ENCODE measurements around the gene SGCE.
A peak's percentile ranks its signal among the peaks of the same experiment; 100 is the strongest.

Gene SGCE

GRCh38 chr7:94648731-94649130 is 7.2 kb downstream of the SGCE start:
- no peak for ATAC-seq
- H3K27ac Mint-ChIP-seq, result no peak overlapping the region

DNA sequence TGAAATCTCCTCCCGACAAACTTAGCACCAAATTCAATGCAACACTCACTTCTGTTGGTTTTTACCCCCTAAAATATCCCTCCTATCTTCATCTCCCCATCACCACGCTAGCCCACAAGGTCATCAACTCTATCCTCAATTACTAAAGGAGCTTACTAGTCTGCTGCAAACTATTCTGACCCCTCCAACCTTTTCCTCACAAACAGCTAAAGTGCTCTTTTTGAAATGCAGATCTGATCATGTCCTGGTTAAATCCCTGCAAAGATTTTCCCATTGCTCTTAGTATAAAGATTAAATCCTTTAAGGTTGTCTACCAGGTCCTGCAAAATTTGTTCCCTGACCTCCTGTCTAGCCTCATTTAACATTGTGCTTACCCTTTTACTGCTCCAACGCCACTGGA is 8.6 kb downstream of the SGCE start:
- Mint-ChIP-seq H3K36me3 (no peaks in the 10 kb centered on the region), H3K9me3 (no peaks in the 10 kb centered on the region), H3K4me3 (no peak overlapping the region), H3K4me1 (no peaks in the 10 kb centered on the region), H3K27ac (no peak overlapping the region)
- DNase-seq (ENCODE audit: low spot score in 2 of 2) (no peak), ATAC-seq (no peak)

More at GRCh38 chr7:94648731-94649130, 7.2 kb downstream of the SGCE start:
- no peaks in the 10 kb centered on the region for H3K9me3 Mint-ChIP-seq
- H3K36me3 Mint-ChIP-seq, result no peaks in the 10 kb centered on the region
- DNase-seq (ENCODE audit: low spot score in 2 of 2), result no peak
- H3K4me3 Mint-ChIP-seq, result no peak overlapping the region
- no peaks in the 10 kb centered on the region for H3K4me1 Mint-ChIP-seq

DNA sequence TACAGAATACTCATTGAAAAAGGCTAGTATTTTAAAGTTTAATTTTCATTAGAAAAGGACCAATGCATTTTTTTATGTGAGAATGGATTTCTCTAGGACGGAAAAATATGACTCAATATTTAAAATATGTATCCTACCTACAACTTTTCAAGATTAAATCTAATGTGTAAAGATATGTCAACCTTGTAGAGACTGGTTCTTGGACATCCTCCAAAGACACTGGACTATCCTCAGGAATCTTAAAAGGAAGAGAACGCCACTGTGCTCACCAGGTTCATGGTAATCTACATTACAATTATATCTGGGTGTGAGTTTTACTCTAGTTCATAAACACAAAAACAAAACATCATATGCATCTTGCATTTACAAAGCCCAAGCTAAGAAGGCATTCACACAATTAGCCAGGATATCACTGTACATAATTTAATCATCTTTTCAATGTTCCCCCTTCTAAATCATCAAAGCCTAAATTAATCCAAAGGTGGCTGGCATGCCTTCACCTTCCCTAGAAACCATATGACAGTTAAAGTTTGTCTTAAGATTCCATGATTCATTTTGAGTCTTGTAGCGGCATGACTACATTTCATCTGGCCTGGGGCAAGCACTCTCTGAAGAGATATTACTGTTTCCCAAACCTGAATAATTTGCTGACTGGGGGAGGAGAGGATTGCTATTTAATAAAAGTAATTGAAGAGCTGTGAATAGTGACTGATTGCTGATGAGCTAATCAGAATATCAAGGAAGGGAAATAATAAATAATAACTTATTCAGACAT is 12.0 kb downstream of the SGCE start:
- Mint-ChIP-seq H3K27ac (no peak overlapping the region), H3K4me3 (no peak overlapping the region), H3K36me3 (no peaks in the 10 kb centered on the region), H3K4me1 (no peaks in the 10 kb centered on the region), H3K9me3 (no peaks in the 10 kb centered on the region)
- DNase-seq (ENCODE audit: low spot score in 2 of 2), result no peak
- ATAC-seq, result no peak

DNA sequence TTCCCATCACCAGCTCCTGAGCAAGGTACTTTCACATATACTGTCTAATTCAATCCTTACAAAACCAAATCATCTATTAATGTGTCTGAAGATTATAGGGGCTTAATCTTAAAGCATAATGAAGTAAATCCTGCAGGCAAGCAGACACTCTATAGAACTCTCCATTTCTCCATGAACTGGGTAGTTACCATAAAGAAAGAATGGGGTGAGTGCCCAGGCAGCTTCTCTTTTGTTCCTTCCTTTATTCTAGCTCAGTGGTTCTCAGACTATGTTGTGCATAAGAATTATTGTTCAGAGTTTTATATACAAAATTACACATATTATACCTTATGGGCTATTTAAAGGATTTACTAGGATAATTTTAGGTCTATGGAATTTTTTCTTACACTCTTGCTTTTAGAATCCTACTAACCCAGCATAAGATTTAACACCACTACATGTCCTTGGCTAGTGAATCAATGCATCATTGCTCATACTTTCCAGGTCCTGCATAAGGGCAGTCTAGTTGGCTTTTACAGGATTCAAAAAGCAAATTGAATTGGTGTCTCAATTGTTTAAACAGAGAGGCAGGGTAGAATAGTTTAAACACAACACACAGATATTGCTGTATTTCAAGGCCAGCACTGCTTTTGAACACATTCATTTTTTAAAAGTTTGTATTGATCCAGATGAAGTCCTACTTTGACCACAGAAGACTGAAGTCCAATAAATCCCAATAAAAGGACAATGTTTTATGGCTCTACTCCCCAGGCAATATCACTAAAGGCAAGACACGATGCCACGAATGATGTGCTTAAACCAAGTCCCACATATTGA is 12.9 kb downstream of the SGCE start:
- Mint-ChIP-seq H3K4me3 (no peak overlapping the region), H3K9me3 (no peaks in the 10 kb centered on the region), H3K4me1 (no peaks in the 10 kb centered on the region), H3K27ac (no peak overlapping the region), H3K36me3 (no peaks in the 10 kb centered on the region)
- no peak for DNase-seq (ENCODE audit: low spot score in 2 of 2)
- no peak for ATAC-seq

GRCh38 chr7:94639384-94639783 is 16.5 kb downstream of the SGCE start:
- Mint-ChIP-seq H3K36me3 (no peaks in the 10 kb centered on the region), H3K4me3 (no peak overlapping the region), H3K27ac (no peak overlapping the region), H3K4me1 (no peaks in the 10 kb centered on the region), H3K9me3 (no peaks in the 10 kb centered on the region)
- DNase-seq (ENCODE audit: low spot score in 2 of 2) (no peak), ATAC-seq (no peak)

DNA sequence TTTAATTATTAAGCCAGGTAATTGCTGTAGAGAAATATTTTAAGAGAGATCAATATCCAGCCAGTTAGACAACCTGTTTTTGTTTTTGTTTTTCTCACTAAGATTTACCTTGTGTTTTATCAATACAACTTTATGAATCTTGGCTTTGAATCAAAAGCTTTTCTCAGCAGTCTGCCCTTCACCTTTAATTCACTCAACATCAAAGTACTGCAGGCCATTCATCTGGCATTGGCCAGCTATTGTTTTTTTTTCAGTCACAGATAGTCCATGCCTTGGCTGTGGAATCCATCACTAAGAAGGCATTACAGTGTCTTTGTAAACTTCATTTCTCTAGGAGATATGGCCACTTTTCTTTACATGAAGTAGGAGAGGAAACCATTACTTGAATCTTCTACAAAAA is 20.2 kb downstream of the SGCE start:
- Mint-ChIP-seq H3K27ac (no peak overlapping the region), H3K4me1 (no peaks in the 10 kb centered on the region), H3K4me3 (no peak overlapping the region), H3K36me3 (no peaks in the 10 kb centered on the region), H3K9me3 (no peaks in the 10 kb centered on the region)
- ATAC-seq, result no peak
- no peak for DNase-seq (ENCODE audit: low spot score in 2 of 2)

DNA sequence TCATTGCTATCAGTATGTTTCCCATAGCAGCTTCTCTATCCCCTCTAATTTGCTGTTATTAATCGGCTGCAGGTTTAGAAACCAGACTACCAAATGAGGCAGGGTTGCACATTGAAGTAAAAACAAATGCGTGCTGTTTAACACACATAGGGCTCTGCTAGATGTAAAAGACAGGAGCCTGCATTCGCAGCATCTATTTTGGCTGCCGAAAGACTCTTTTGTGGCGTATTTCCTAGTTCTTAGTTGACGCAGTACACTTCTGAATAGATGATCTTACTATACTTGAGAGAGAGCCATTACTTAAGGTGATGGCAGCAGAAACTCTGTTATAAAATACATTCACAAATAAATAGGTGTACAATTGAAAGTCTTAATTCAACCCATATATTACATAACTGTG is 21.4 kb downstream of the SGCE start:
- no peaks in the 10 kb centered on the region for H3K4me1 Mint-ChIP-seq
- no peak overlapping the region for H3K4me3 Mint-ChIP-seq
- H3K9me3 Mint-ChIP-seq, result no peaks in the 10 kb centered on the region
- H3K36me3 Mint-ChIP-seq, result no peaks in the 10 kb centered on the region
- ATAC-seq, result no peak
- no peak for DNase-seq (ENCODE audit: low spot score in 2 of 2)
- no peak overlapping the region for H3K27ac Mint-ChIP-seq

GRCh38 chr7:94633687-94634086 is 22.2 kb downstream of the SGCE start:
- DNase-seq (ENCODE audit: low spot score in 2 of 2), result no peak
- no peaks in the 10 kb centered on the region for H3K4me1 Mint-ChIP-seq
- no peak overlapping the region for H3K4me3 Mint-ChIP-seq
- no peak for ATAC-seq
- H3K27ac Mint-ChIP-seq, result no peak overlapping the region
- no peaks in the 10 kb centered on the region for H3K36me3 Mint-ChIP-seq
- no peaks in the 10 kb centered on the region for H3K9me3 Mint-ChIP-seq

DNA sequence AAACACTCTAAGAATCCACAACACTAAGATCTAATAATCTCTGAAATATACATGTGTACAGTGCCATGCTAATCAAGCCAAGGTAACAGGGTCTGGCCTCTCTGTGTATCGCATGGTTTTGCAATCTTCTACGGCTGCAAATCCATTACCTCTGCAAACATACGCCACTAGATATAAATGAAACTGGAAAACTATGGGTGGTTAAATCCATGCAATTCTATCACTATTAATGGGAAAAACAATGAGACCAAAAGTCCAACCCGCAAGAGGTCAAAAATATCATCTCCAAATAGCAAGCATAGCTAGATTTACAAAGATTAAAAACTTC is 23.0 kb downstream of the SGCE start:
- DNase-seq (ENCODE audit: low spot score in 2 of 2) (no peak), ATAC-seq (no peak)
- Mint-ChIP-seq H3K4me1 (no peaks in the 10 kb centered on the region), H3K4me3 (no peak overlapping the region), H3K36me3 (no peaks in the 10 kb centered on the region), H3K27ac (no peak overlapping the region), H3K9me3 (no peaks in the 10 kb centered on the region)

- H3K27ac Mint-ChIP-seq, result no peak overlapping the region
- H3K4me1 Mint-ChIP-seq, result no peaks in the 10 kb centered on the region
- DNase-seq (ENCODE audit: low spot score in 2 of 2) (no peak), ATAC-seq (peak; percentile 96)
- H3K9me3 Mint-ChIP-seq, result no peaks in the 10 kb centered on the region
- H3K36me3 Mint-ChIP-seq, result no peaks in the 10 kb centered on the region
- no peak overlapping the region for H3K4me3 Mint-ChIP-seq
These were observed 23.5 kb downstream of the SGCE start for GRCh38 chr7:94632338-94633013.

GRCh38 chr7:94630855-94631254 is 25.1 kb downstream of the SGCE start:
- Mint-ChIP-seq H3K36me3 (no peaks in the 10 kb centered on the region), H3K9me3 (no peaks in the 10 kb centered on the region), H3K27ac (no peak overlapping the region), H3K4me3 (no peak overlapping the region), H3K4me1 (no peaks in the 10 kb centered on the region)
- ATAC-seq, result no peak
- DNase-seq (ENCODE audit: low spot score in 2 of 2), result no peak

DNA sequence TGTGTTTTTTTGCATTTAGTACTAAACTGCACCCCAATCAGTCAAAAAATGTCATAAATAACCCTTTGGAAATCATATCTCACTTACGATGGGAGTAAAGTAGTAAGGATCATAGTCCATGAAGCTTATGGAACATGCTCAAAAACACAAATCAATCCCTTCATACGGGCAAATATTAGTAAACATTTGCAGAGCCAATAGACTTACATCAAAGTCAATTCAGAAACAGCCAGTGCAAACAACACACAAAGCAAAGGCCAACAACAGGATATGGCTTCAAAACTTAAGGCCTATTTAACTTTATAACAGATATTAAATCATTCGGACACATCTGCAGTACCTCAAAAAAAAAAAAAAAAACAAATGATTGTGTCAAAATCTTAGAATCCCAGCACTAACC is 32.1 kb downstream of the SGCE start:
- no peak for DNase-seq (ENCODE audit: low spot score in 2 of 2)
- Mint-ChIP-seq H3K4me3 (no peak overlapping the region), H3K9me3 (no peaks in the 10 kb centered on the region), H3K4me1 (peaks cover 11% of the 10 kb centered on the region), H3K36me3 (no peaks in the 10 kb centered on the region), H3K27ac (no peak overlapping the region)
- ATAC-seq, result no peak

GRCh38 chr7:94621120-94621519 is 34.8 kb downstream of the SGCE start:
- no peaks in the 10 kb centered on the region for H3K9me3 Mint-ChIP-seq
- no peak overlapping the region for H3K4me3 Mint-ChIP-seq
- H3K36me3 Mint-ChIP-seq, result no peaks in the 10 kb centered on the region
- DNase-seq (ENCODE audit: low spot score in 2 of 2) (no peak), ATAC-seq (no peak)
- H3K27ac Mint-ChIP-seq, result no peak overlapping the region
- peaks cover 11% of the 10 kb centered on the region for H3K4me1 Mint-ChIP-seq

GRCh38 chr7:94620703-94621118 is 35.2 kb downstream of the SGCE start:
- H3K27ac Mint-ChIP-seq, result no peak overlapping the region
- H3K36me3 Mint-ChIP-seq, result no peaks in the 10 kb centered on the region
- ATAC-seq (peak; percentile 98), DNase-seq (ENCODE audit: low spot score in 2 of 2) (peak; percentile 10 to 59)
- H3K4me3 Mint-ChIP-seq, result no peak overlapping the region
- no peaks in the 10 kb centered on the region for H3K9me3 Mint-ChIP-seq
- H3K4me1 Mint-ChIP-seq, result peaks cover 11% of the 10 kb centered on the region

DNA sequence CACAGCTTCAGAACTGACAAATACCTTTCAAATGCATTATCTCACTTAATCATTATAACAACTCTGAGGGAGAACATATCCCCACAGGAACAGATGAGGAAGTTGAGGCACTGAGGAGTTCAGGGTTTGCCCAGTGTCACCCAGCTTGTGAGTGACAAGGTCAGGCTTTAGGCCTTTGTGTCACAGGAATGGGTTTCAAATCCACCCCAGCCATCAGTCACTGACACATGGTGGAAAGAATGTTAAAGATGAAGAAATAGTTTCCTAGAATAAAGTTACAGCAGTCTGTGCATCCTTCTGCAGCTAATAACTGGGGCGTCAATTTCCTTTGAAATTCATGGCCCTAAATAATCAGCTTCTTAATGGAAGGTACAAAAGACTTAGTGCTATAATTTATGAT is 37.8 kb downstream of the SGCE start:
- no peaks in the 10 kb centered on the region for H3K36me3 Mint-ChIP-seq
- no peaks in the 10 kb centered on the region for H3K9me3 Mint-ChIP-seq
- no peak overlapping the region for H3K27ac Mint-ChIP-seq
- H3K4me3 Mint-ChIP-seq, result no peak overlapping the region
- peaks cover 11% of the 10 kb centered on the region for H3K4me1 Mint-ChIP-seq
- ATAC-seq, result no peak
- DNase-seq (ENCODE audit: low spot score in 2 of 2), result no peak

- Mint-ChIP-seq H3K36me3 (no peaks in the 10 kb centered on the region), H3K4me1 (peaks cover 11% of the 10 kb centered on the region), H3K27ac (no peak overlapping the region), H3K4me3 (no peak overlapping the region), H3K9me3 (no peaks in the 10 kb centered on the region)
- no peak for DNase-seq (ENCODE audit: low spot score in 2 of 2)
- no peak for ATAC-seq
These were observed 39.1 kb downstream of the SGCE start for GRCh38 chr7:94616855-94617254.

Measured in stimulated activated effector memory CD8-positive, alpha-beta T cell treated with anti-CD3 and anti-CD28 coated beads, Interleukin-12 subunit alpha, Interleukin-12 subunit beta, amount 100 ng/mL, for 72 hours (primary cell).